Panc1 (cell line): Measurements from ENCODE around the gene ARHGEF7. TPM values are rescaled to one million over a fixed set of nuclear protein-coding genes. Genes with fewer than 3 reads are reported as not detected.

ENCODE experiments used
- ATAC-seq: fragments of 200-7000 bp; cut with Tn5 transposase; 2 replicates; pipeline ENCODE4 v1.9.1; 2020; ENCODE audit warnings: mild to moderate bottlenecking, moderate library complexity
- BruUV-seq: library from RNA; stranded (reverse); fragments of 400-500 nt; replicated peaks from 2 replicates; lab custom pipeline; 2021; lab: Mats Ljungman, UMichigan
- CTCF ChIA-PET: fragments of 300-600 bp; sonication (Branson Sonifier 250); formaldehyde crosslinking; loops from one replicate; lab custom pipeline; 2022; ENCODE audit warnings: antibody characterized with exemption; lab: Charles Lee
- POLR2A ChIA-PET: fragments of 300-600 bp; sonication (Branson Sonifier 250); formaldehyde crosslinking; loops from one replicate; lab custom pipeline; 2022; ENCODE audit warnings: antibody characterized with exemption; lab: Charles Lee
- DNase-seq: peaks from one replicate; pipeline ENCODE4 v3.0.0-alpha.2; 2010; ENCODE audit warnings: low read depth, low spot score
- H3K27ac ChIP-seq: 2 replicates; pipeline ENCODE4 v1.5.1; 2011; ENCODE audit warnings: mild to moderate bottlenecking, low read length, inconsistent platforms
- H3K27me3 ChIP-seq: fragments of 200-500 bp; sonication (Bioruptor generic); 2 replicates; pipeline ENCODE4 v1.6.0; 2014; ENCODE audit warnings: low read length, inconsistent platforms; ENCODE audit not compliant: control insufficient read depth, insufficient read depth
- H3K36me3 ChIP-seq: fragments of 200-500 bp; sonication (Bioruptor generic); 2 replicates; pipeline ENCODE4 v1.5.1; 2014; ENCODE audit warnings: inconsistent platforms, mild to moderate bottlenecking, low read length, moderate library complexity; ENCODE audit not compliant: control insufficient read depth, insufficient read depth
- H3K4me1 ChIP-seq: 2 replicates; pipeline ENCODE4 v1.5.1; 2011; ENCODE audit warnings: inconsistent platforms, mild to moderate bottlenecking, low read length, moderate library complexity; ENCODE audit not compliant: control insufficient read depth, insufficient read depth
- H3K4me3 ChIP-seq, 2 experiments: 2 replicates each; pipeline ENCODE4 v1.5.1; 2011 to 2012; ENCODE audit warnings: low read depth in 2 of 2, low read length in 2 of 2, mild to moderate bottlenecking in 2 of 2, inconsistent platforms in 1 of 2, moderate library complexity in 1 of 2
- H3K9me3 ChIP-seq: fragments of 200-500 bp; sonication (Bioruptor generic); 2 replicates; pipeline ENCODE4 v1.5.1; 2014; ENCODE audit warnings: low read depth, mild to moderate bottlenecking, inconsistent platforms, low read length, moderate library complexity; ENCODE audit not compliant: control insufficient read depth, insufficient read depth
- POLR2AphosphoS5 ChIP-seq: IDR thresholded peaks from 2 replicates; pipeline ENCODE4 v1.6.1; 2012; ENCODE audit warnings: mild to moderate bottlenecking, low read depth, low read length, moderate library complexity
- REST ChIP-seq, 2 experiments: IDR thresholded peaks; 2 replicates each; pipeline ENCODE4 v1.6.1; 2011 to 2012; ENCODE audit warnings: low read depth in 2 of 2, control low read depth in 1 of 2, low read length in 1 of 2, mild to moderate bottlenecking in 1 of 2, moderate library complexity in 1 of 2; ENCODE audit not compliant: insufficient read depth in 1 of 2
- SIN3A ChIP-seq: IDR thresholded peaks from 2 replicates; pipeline ENCODE4 v1.6.1; 2012; ENCODE audit warnings: low read depth, mild to moderate bottlenecking, low read length, moderate library complexity, borderline replicate concordance; ENCODE audit not compliant: insufficient read depth
- TCF7L2 ChIP-seq: IDR thresholded peaks from 2 replicates; pipeline ENCODE4 v1.6.1; 2011; ENCODE audit warnings: mild to moderate bottlenecking, low read depth, low read length, inconsistent platforms
- in situ Hi-C: cut with HindIII; loops from 2 replicates; pipeline ENCODE4 v1.10.0; 2016; ENCODE audit warnings: low sequenced_read_pairs, low pct_unique_long_range_greater_than_20kb
- intact Hi-C: fragments of 100-400 bp; cut with micrococcal nuclease; formaldehyde crosslinking; loops from one replicate; pipeline ENCODE4 v1.10.0; 2022; ENCODE audit not compliant: unreplicated experiment
- total RNA-seq: library from RNA; stranded (reverse); gene quantifications from one replicate; pipeline ENCODE4 v1.2.1, GENCODE V29; 2021; ENCODE audit not compliant: unreplicated experiment
- TF ChIP-seq, protein P1 (sequence below): fragments of 450-650 bp; IDR thresholded peaks from 2 replicates; pipeline ENCODE4 v1.5.1; 2017; ENCODE audit warnings: mild to moderate bottlenecking

The ARHGEF7 gene
- total RNA-seq, 1 experiment from 2014 or later, result 36.4 TPM

DNA sequence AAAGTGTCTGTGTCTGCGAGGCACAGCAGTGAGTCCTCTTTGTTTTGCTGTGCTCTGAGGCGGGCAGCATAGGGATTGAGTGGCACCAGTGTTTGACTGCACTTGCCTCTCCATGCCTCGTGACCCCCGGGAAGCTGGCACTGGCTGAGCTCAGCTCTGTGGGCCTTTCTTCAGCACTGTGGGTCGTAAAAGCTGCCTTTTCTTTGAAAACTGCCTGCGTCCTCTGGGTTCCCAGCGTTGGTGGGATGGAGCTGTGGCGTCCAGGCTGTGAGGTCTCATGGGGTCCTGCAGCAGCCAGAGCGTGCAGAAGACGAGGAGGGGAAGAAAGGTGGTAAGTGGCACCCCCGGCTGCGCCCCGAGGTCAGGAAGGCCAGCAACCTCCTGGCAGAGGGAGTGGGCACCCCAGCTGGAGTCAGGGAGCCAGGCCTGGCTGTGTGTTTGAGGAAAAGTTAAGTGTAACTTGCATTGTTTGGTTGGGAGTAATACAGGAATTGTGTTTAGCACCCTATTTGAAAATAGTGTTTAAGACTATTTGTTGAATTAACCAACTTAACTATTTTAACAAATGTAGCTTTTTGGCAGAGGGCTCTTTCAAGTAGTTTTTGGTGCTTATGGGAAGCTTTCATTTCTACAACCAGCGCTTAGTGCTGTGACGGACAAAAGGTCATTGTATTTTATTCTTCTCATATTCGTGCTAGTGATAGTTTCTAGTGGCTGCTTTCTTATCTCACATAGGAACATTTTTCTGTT is 126.1 kb downstream of the ARHGEF7 start:
- no peak for ATAC-seq
- Histone ChIP-seq H3K27ac (no peak overlapping the region), H3K27me3 (no peaks in the 10 kb centered on the region), H3K36me3 (no peaks in the 10 kb centered on the region; the same call in 1 of the 2 replicates), H3K4me3 (no peak overlapping the region), H3K4me1 (no peaks in the 10 kb centered on the region), H3K9me3 (no peaks in the 10 kb centered on the region)
- in situ Hi-C loops, result no loop called here
- ChIA-PET CTCF (no interaction called here), POLR2A (no interaction called here)
- DNase-seq, result no peak
- TF ChIP-seq, protein P1, sequence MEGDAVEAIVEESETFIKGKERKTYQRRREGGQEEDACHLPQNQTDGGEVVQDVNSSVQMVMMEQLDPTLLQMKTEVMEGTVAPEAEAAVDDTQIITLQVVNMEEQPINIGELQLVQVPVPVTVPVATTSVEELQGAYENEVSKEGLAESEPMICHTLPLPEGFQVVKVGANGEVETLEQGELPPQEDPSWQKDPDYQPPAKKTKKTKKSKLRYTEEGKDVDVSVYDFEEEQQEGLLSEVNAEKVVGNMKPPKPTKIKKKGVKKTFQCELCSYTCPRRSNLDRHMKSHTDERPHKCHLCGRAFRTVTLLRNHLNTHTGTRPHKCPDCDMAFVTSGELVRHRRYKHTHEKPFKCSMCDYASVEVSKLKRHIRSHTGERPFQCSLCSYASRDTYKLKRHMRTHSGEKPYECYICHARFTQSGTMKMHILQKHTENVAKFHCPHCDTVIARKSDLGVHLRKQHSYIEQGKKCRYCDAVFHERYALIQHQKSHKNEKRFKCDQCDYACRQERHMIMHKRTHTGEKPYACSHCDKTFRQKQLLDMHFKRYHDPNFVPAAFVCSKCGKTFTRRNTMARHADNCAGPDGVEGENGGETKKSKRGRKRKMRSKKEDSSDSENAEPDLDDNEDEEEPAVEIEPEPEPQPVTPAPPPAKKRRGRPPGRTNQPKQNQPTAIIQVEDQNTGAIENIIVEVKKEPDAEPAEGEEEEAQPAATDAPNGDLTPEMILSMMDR, result no peak
- TF ChIP-seq SIN3A (no peak), TCF7L2 (no peak), POLR2AphosphoS5 (no peak), REST (IDR thresholded peaks at IDR 0.05; ENCODE audit: insufficient read depth in 1 of 2, low read depth in 2 of 2, low read length in 1 of 2) (no peak)
- intact Hi-C loops, result no loop called here
- no TSS peak for BruUV-seq

DNA sequence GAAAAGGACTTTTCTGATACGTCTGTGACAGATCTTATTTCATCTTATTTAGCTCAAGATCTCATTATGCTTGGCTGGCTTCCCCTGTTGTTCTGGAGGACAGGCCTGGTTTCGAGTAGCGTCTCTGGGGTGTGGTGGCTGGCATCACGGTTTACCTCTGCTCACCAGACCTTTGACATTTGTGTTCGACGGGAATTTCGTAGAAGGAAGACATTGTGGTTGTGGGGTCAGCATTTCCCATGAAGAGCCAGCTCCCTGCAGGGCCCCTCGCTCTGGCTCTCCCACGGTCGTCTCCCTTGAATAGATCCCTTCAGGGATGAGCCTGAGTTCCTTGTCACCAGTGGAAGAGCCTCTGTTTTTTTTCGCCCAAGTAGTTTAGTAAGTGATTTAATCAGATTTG is 126.8 kb downstream of the ARHGEF7 start:
- Histone ChIP-seq H3K27ac (no peak overlapping the region), H3K27me3 (no peaks in the 10 kb centered on the region), H3K4me3 (no peak overlapping the region), H3K4me1 (no peaks in the 10 kb centered on the region), H3K36me3 (no peaks in the 10 kb centered on the region; the same call in 1 of the 2 replicates), H3K9me3 (no peaks in the 10 kb centered on the region)
- BruUV-seq, result no TSS peak
- DNase-seq (no peak), ATAC-seq (no peak)
- intact Hi-C loops, result no loop called here
- ChIA-PET CTCF (no interaction called here), POLR2A (no interaction called here)
- TF ChIP-seq, protein P1, result no peak
- no peak for TF ChIP-seq TCF7L2
- TF ChIP-seq POLR2AphosphoS5, result no peak
- TF ChIP-seq REST (IDR thresholded peaks at IDR 0.05; ENCODE audit: insufficient read depth in 1 of 2, low read depth in 2 of 2, low read length in 1 of 2), result no peak
- TF ChIP-seq SIN3A, result no peak
- in situ Hi-C loops, result no loop called here
